Loucy (cell line): ENCODE measurements around the gene ZNF507.

Source experiments
- H2AFZ ChIP-seq: fragments of 200-600 bp; sonication (generic); 2 replicates; pipeline ENCODE4 v1.6.0; 2016; ENCODE audit warnings: antibody characterized with exemption, mild to moderate bottlenecking, low read length, moderate library complexity
- H3F3A ChIP-seq: fragments of 200-600 bp; 2 replicates; pipeline ENCODE4 v1.6.0; 2016; ENCODE audit warnings: antibody characterized with exemption, low read depth, mild to moderate bottlenecking
- H3K27me3 ChIP-seq: fragments of 200-600 bp; sonication (generic); 2 replicates; pipeline ENCODE4 v1.6.1; 2014; ENCODE audit warnings: low read length, mild to moderate bottlenecking; ENCODE audit not compliant: insufficient read depth, poor library complexity, severe bottlenecking
- H3K36me3 ChIP-seq: fragments of 200-600 bp; sonication (generic); 2 replicates; pipeline ENCODE4 v1.6.1; 2016; ENCODE audit warnings: low read length; ENCODE audit not compliant: insufficient read depth
- H3K4me1 ChIP-seq: fragments of 200-600 bp; sonication (generic); 2 replicates; pipeline ENCODE4 v1.5.1; 2014; ENCODE audit warnings: low read length, mild to moderate bottlenecking; ENCODE audit not compliant: insufficient read depth, poor library complexity, severe bottlenecking
- H3K4me2 ChIP-seq: fragments of 200-600 bp; sonication (generic); 2 replicates; pipeline ENCODE4 v1.6.0; 2014; ENCODE audit warnings: antibody characterized with exemption, low read length, low read depth, mild to moderate bottlenecking; ENCODE audit not compliant: poor library complexity, severe bottlenecking
- H3K4me3 ChIP-seq: fragments of 200-600 bp; sonication (generic); 2 replicates; pipeline ENCODE4 v1.5.1; 2014; ENCODE audit warnings: low read length, mild to moderate bottlenecking, mixed read lengths; ENCODE audit not compliant: poor library complexity, severe bottlenecking
- H3K79me2 ChIP-seq: fragments of 200-600 bp; sonication (generic); 2 replicates; pipeline ENCODE4 v1.6.1; 2014; ENCODE audit warnings: low read length; ENCODE audit not compliant: insufficient read depth
- H3K9ac ChIP-seq: fragments of 200-600 bp; sonication (generic); 2 replicates; pipeline ENCODE4 v1.6.0; 2014; ENCODE audit warnings: mild to moderate bottlenecking, low read depth, low read length, moderate library complexity; ENCODE audit not compliant: poor library complexity, severe bottlenecking
- H3K9me2 ChIP-seq: fragments of 200-600 bp; sonication (generic); replicated peaks from 2 replicates; pipeline ENCODE4 v1.6.1; 2016; ENCODE audit warnings: low read depth, low read length, mixed read lengths
- H3K9me3 ChIP-seq: fragments of 200-600 bp; sonication (generic); 2 replicates; pipeline ENCODE4 v1.6.1; 2014; ENCODE audit warnings: mild to moderate bottlenecking, antibody characterized with exemption, low read length, low read depth; ENCODE audit not compliant: insufficient read depth
- H4K20me1 ChIP-seq: fragments of 200-600 bp; sonication (generic); 2 replicates; pipeline ENCODE4 v1.6.0; 2014; ENCODE audit warnings: antibody characterized with exemption, low read length, mild to moderate bottlenecking; ENCODE audit not compliant: insufficient read depth, poor library complexity, severe bottlenecking
- CTCF ChIP-seq: fragments of 200-600 bp; sonication (generic); conservative IDR thresholded peaks from 2 replicates; pipeline ENCODE4 v1.5.1; 2014; ENCODE audit warnings: mild to moderate bottlenecking, antibody characterized with exemption, low read length
- EZH2phosphoT487 ChIP-seq: fragments of 200-600 bp; IDR thresholded peaks from 2 replicates; pipeline ENCODE4 v1.6.1; 2018; ENCODE audit warnings: antibody characterized with exemption, mild to moderate bottlenecking, moderate library complexity, borderline replicate concordance

ZNF507 gene

GRCh38 chr19:32363632-32364031 is 18.2 kb downstream of the ZNF507 start:
- Histone ChIP-seq H2AFZ (no peak overlapping the region), H3K9ac (no peak overlapping the region), H3K4me2 (no peak overlapping the region), H3K9me3 (no peaks in the 10 kb centered on the region), H4K20me1 (peaks cover 5% of the 10 kb centered on the region), H3K4me3 (no peak overlapping the region), H3K27me3 (no peaks in the 10 kb centered on the region), H3K79me2 (peaks cover 21% of the 10 kb centered on the region; the same call in 1 of the 2 replicates), H3F3A (no peaks in the 10 kb centered on the region), H3K4me1 (no peaks in the 10 kb centered on the region), H3K9me2 (no peaks in the 10 kb centered on the region), H3K36me3 (peaks cover 51% of the 10 kb centered on the region; the same call in 1 of the 2 replicates)
- TF ChIP-seq CTCF (no peak), EZH2phosphoT487 (no peak)

- H4K20me1 ChIP-seq, result peaks cover 5% of the 10 kb centered on the region
- H3K79me2 ChIP-seq, result peaks cover 24% of the 10 kb centered on the region; the same call in 1 of the 2 replicates
- TF ChIP-seq CTCF, result no peak
- no peak for TF ChIP-seq EZH2phosphoT487
- no peaks in the 10 kb centered on the region for H3K9me3 ChIP-seq
- H3K4me2 ChIP-seq, result no peak overlapping the region
- H3K9ac ChIP-seq, result no peak overlapping the region
- H3K4me3 ChIP-seq, result no peak overlapping the region
- H3F3A ChIP-seq, result no peaks in the 10 kb centered on the region
- H3K9me2 ChIP-seq, result no peaks in the 10 kb centered on the region
- H2AFZ ChIP-seq, result no peak overlapping the region
- H3K4me1 ChIP-seq, result no peaks in the 10 kb centered on the region
- no peaks in the 10 kb centered on the region for H3K27me3 ChIP-seq
- peaks cover 47% of the 10 kb centered on the region; the same call in 1 of the 2 replicates for H3K36me3 ChIP-seq
Observed at GRCh38 chr19:32364040-32364439, 18.6 kb downstream of the ZNF507 start.

- peaks cover 30% of the 10 kb centered on the region; the same call in 1 of the 2 replicates for H3K36me3 ChIP-seq
- peaks cover 20% of the 10 kb centered on the region; the same call in 1 of the 2 replicates for H3K79me2 ChIP-seq
- TF ChIP-seq CTCF, result no peak
- no peak for TF ChIP-seq EZH2phosphoT487
Observed at GRCh38 chr19:32367063-32367462, 21.7 kb downstream of the ZNF507 start.

More at GRCh38 chr19:32367063-32367462, 21.7 kb downstream of the ZNF507 start:
- Histone ChIP-seq H3K27me3 (no peaks in the 10 kb centered on the region), H3F3A (no peaks in the 10 kb centered on the region), H3K4me1 (no peaks in the 10 kb centered on the region), H2AFZ (no peak overlapping the region), H3K4me3 (no peak overlapping the region), H3K9me2 (no peaks in the 10 kb centered on the region), H3K4me2 (no peak overlapping the region), H3K9ac (no peak overlapping the region), H4K20me1 (no peaks in the 10 kb centered on the region), H3K9me3 (no peaks in the 10 kb centered on the region)
